ENCODE data around the gene KRTAP4-9.
"Not testable (repeated sequence)": the region's sequence is repeated elsewhere in the genome, so short reads cannot be mapped to it uniquely, and the experiment has no call there.

Gene KRTAP4-9

DNA sequence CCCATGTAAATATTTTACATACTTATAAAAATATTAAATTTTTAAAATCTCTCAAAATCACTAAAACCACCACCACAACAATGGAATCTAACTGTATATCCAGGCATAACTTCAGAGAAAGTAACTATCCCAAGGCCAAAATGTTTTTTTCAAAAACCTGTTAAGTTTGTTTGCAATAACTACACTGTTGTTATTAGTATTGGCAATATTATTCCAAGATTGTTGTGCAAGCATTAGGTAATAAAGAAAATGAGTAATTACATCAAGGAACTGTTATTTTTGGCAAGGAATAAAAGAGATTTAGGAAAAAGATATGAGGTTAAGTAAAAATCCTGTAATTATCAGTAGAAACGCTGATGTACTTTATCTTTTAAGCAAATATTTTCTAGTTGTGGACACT lies 22.2 kb downstream of the KRTAP4-9 start:
- no peak for DNase-seq (ENCODE audit: low read depth in 2 of 2)

GRCh38 chr17:41131979-41132378 lies 26.8 kb downstream of the KRTAP4-9 start:
- no peak for DNase-seq (ENCODE audit: low read depth in 2 of 2)

GRCh38 chr17:41133880-41134735 lies 28.9 kb downstream of the KRTAP4-9 start:
- DNase-seq (ENCODE audit: low read depth in 2 of 2) = no peak

GRCh38 chr17:41139865-41140264 lies 34.7 kb downstream of the KRTAP4-9 start:
- not testable (repeated sequence) for DNase-seq (ENCODE audit: low read depth in 2 of 2)

- no peak for DNase-seq (ENCODE audit: low read depth in 2 of 2)
These were observed 35.4 kb downstream of the KRTAP4-9 start, which contains the start of gene KRTAP4-6 for GRCh38 chr17:41140360-41141131. Gene KRTAP4-6 (minus strand): TSS chr17:41140544. CDS start chr17:41140487, 57 bp downstream.

DNA sequence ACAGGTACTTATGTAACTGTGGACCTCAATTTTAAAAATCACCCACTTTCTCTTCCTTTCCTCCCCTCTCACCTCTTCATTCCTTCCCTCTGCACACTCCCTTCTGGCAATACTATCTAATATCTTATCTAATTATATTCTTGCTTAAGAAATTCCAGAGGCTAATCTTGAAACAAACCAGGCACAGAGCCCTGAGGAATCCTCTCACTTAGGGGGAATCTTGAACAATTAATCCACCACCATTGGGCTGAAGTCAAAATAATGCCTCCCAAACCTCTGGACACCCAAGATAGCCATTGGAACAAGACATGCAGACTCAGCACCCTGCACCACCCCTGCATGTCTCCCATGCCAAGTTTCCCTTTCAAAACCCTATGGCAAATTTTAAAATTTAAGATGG lies 36.2 kb downstream of the KRTAP4-9 start:
- DNase-seq (ENCODE audit: low read depth in 2 of 2) = no peak

DNA sequence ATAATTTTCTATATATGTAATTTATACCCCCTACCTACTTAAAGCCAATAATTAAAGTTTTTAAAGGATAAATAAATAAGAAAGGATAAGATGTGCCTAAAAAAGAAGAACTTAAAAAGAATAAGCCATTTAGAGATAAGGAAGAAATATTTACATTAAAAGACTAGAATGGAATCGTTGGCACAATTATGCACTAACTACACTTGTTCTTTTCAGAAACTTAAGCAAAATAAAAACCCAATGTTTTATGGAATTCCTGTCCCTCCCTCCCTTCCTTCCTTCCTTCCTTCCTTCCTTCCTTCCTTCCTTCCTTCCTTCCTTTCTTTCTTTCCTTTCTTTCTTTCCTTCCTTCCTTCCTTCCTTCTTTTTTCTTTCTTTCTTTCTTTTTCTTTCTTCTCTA lies 39.7 kb downstream of the KRTAP4-9 start:
- no peak for DNase-seq (ENCODE audit: low read depth in 2 of 2)

- DNase-seq (ENCODE audit: low read depth in 2 of 2) = no peak
These were observed 40.1 kb downstream of the KRTAP4-9 start for GRCh38 chr17:41145261-41145660.

- no peak for DNase-seq (ENCODE audit: low read depth in 2 of 2)
These were observed 42.5 kb downstream of the KRTAP4-9 start for GRCh38 chr17:41147531-41148204.

- not testable (repeated sequence) for DNase-seq (ENCODE audit: low read depth in 2 of 2)
These were observed 43.9 kb downstream of the KRTAP4-9 start for GRCh38 chr17:41148971-41149651.

DNA sequence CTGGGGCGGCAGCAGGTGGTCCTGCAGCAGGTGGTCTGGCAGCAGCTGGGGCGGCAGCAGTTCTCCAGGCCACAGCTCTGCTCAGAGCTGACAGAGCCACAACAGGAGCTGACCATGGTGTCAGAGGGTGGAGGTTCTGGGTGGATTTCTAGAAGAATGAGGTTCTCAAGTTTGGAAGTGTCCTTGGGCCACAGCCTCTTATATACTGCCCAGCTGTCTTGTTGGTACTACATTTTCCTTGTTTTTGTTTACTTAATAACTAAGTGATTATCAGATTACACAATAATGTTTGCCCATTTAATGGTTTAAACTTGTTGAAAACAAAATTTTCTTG lies 44.4 kb downstream of the KRTAP4-9 start, which contains the start of gene KRTAP4-5:
KRTAP4-5 (minus strand) TSS at position 174 of the 334 bp plus-strand sequence; CDS start at position 116, 58 bp downstream.
- no peak for DNase-seq (ENCODE audit: low read depth in 2 of 2)

- DNase-seq (ENCODE audit: low read depth in 2 of 2) = no peak
These were observed 44.8 kb downstream of the KRTAP4-9 start for GRCh38 chr17:41150026-41150425.

DNA sequence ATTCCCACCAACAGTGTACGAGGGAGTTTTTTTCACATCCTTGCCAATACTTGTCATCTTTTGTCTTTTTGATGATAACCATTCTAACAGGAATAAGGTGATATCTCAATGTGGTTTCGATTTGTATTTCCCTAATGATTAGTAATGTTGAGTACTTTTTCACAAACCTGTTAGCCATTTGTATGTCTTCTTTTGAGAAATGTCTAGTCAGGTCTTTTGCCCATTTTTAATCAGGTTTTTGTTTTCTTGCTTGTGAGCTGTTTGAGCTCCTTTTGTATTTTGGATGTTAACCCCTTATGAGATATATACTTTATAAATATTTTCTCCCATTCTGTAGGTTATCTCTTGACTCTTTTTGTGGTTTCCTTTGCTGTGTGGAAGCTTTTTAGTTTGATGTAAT lies 46.3 kb downstream of the KRTAP4-9 start:
- no peak for DNase-seq (ENCODE audit: low read depth in 2 of 2)

- DNase-seq (ENCODE audit: low read depth in 2 of 2) = no peak
These were observed 48.7 kb downstream of the KRTAP4-9 start for GRCh38 chr17:41153856-41154255.
